HepG2 (cell line): ENCODE data around the gene REST. TPM values are rescaled to one million over a fixed set of nuclear protein-coding genes. Genes with fewer than 3 reads are reported as not detected.
A peak's percentile ranks its signal among the peaks of the same experiment; 100 is the strongest.

Experiments
- ARNTL ChIP-seq: sonication (generic); formaldehyde crosslinking; IDR thresholded peaks from 2 replicates; pipeline ENCODE4 v1.4.0; 2020; ENCODE audit warnings: mild to moderate bottlenecking, missing genetic modification reagents
- GABPA ChIP-seq, 2 experiments: IDR thresholded peaks; 2 replicates each; pipeline ENCODE4 v1.6.1; 2011 to 2016; ENCODE audit warnings: low read depth in 2 of 2, low read length in 1 of 2, missing biosample characterization in 1 of 2, missing genetic modification characterization in 1 of 2
- ISX ChIP-seq: sonication (generic); formaldehyde crosslinking; conservative IDR thresholded peaks from 2 replicates; pipeline ENCODE4 v1.5.0; 2020; ENCODE audit warnings: missing genetic modification reagents
- MAZ ChIP-seq, 2 experiments: sonication (generic) in 1 of 2; formaldehyde crosslinking in 1 of 2; IDR thresholded peaks; 2 replicates each; pipeline versions ENCODE4 v1.5.0 to v1.6.1; 2012 to 2020; ENCODE audit warnings: low read depth in 2 of 2, mild to moderate bottlenecking in 2 of 2, borderline replicate concordance in 1 of 2, improper control_type of control experiment in 1 of 2, low read length in 1 of 2, missing genetic modification reagents in 1 of 2, moderate library complexity in 1 of 2
- NCOA1 ChIP-seq: sonication (generic); formaldehyde crosslinking; IDR thresholded peaks from 2 replicates; pipeline ENCODE4 v1.9.0; 2021; ENCODE audit warnings: missing genetic modification reagents
- NCOR1 ChIP-seq: fragments of 200-600 bp; sonication (generic); IDR thresholded peaks from 2 replicates; pipeline ENCODE4 v1.7.0; 2017; ENCODE audit warnings: antibody characterized with exemption, low read length, borderline replicate concordance
- RAD51 ChIP-seq: fragments of 450-650 bp; IDR thresholded peaks from 2 replicates; pipeline ENCODE4 v1.6.1; 2016; ENCODE audit warnings: borderline replicate concordance
- RARA ChIP-seq: IDR thresholded peaks from 2 replicates; pipeline ENCODE4 v1.6.1; 2016; ENCODE audit warnings: missing genetic modification reagents, missing compliant biosample characterization
- RBM39 ChIP-seq: fragments of 200-400 bp; formaldehyde crosslinking; IDR thresholded peaks from one replicate; pipeline ENCODE4 v1.6.1; 2018; ENCODE audit warnings: antibody characterized with exemption, mild to moderate bottlenecking, low read depth, low read length; ENCODE audit not compliant: poor library complexity, severe bottlenecking
- RXRA ChIP-seq: sonication (generic); formaldehyde crosslinking; IDR thresholded peaks from 2 replicates; pipeline ENCODE4 v1.5.1; 2020; ENCODE audit warnings: missing genetic modification reagents
- TBP ChIP-seq: sonication (generic); formaldehyde crosslinking; IDR thresholded peaks from 2 replicates; pipeline ENCODE4 v1.5.0; 2020; ENCODE audit warnings: missing genetic modification reagents
- ZFY ChIP-seq: sonication (generic); formaldehyde crosslinking; IDR thresholded peaks from 2 replicates; pipeline ENCODE4 v1.4.0; 2020; ENCODE audit warnings: missing genetic modification reagents
- ZNF331 ChIP-seq: sonication (generic); formaldehyde crosslinking; IDR thresholded peaks from 2 replicates; pipeline ENCODE4 v1.4.0; 2020; ENCODE audit warnings: missing genetic modification reagents
- ZNF841 ChIP-seq: sonication (generic); formaldehyde crosslinking; IDR thresholded peaks from 2 replicates; pipeline ENCODE4 v1.8.1; 2023; ENCODE audit warnings: missing genetic modification reagents, borderline replicate concordance
- ZSCAN25 ChIP-seq: sonication (generic); formaldehyde crosslinking; IDR thresholded peaks from 2 replicates; pipeline ENCODE4 v1.8.0; 2022; ENCODE audit warnings: mild to moderate bottlenecking, missing genetic modification reagents
- polyA plus RNA-seq, 8 experiments: library from polyadenylated mRNA; depleted of rRNA in 3 of 8; stranded (reverse) in 7 of 8; unstranded in 1 of 8; fragments of >200 nt; fragmentation: Illumina TruSeq in 4 of 8; extraction: Trizol in 4 of 8; gene quantifications; 2 replicates each; pipeline versions ENCODE4 v1.2.1 to v1.2.3, GENCODE V29; 2011 to 2016; ENCODE audit warnings: low read depth in 4 of 8, missing spikeins in 1 of 8, mixed read lengths in 1 of 8; ENCODE audit not compliant: insufficient read depth in 1 of 8
- total RNA-seq, 5 experiments: library from RNA; depleted of rRNA; stranded (reverse); fragments of >200 nt; fragmentation: Illumina TruSeq; extraction: Trizol; gene quantifications; 2 replicates each; pipeline ENCODE4 v1.2.3, GENCODE V29; 2016; ENCODE audit warnings: low read depth in 1 of 5
- TF ChIP-seq, protein P1 (sequence below): sonication (generic); formaldehyde crosslinking; IDR thresholded peaks from 2 replicates; pipeline ENCODE4 v1.9.0; 2021; ENCODE audit warnings: missing genetic modification reagents, mild to moderate bottlenecking, borderline replicate concordance
- TF ChIP-seq, protein P2 (sequence below): sonication (generic); formaldehyde crosslinking; IDR thresholded peaks from 2 replicates; pipeline ENCODE4 v1.5.1; 2020; ENCODE audit warnings: mild to moderate bottlenecking, missing genetic modification reagents
- TF ChIP-seq, protein P3 (sequence below): sonication (generic); formaldehyde crosslinking; IDR thresholded peaks from 2 replicates; pipeline ENCODE4 v1.4.0; 2020; ENCODE audit warnings: missing genetic modification reagents

The REST gene
- total and polyA plus RNA-seq, 2 of the 13 experiments (the other 11 are each of a cell fraction or from before 2014, with no cell fraction given): 12.7 to 22.4 TPM

DNA sequence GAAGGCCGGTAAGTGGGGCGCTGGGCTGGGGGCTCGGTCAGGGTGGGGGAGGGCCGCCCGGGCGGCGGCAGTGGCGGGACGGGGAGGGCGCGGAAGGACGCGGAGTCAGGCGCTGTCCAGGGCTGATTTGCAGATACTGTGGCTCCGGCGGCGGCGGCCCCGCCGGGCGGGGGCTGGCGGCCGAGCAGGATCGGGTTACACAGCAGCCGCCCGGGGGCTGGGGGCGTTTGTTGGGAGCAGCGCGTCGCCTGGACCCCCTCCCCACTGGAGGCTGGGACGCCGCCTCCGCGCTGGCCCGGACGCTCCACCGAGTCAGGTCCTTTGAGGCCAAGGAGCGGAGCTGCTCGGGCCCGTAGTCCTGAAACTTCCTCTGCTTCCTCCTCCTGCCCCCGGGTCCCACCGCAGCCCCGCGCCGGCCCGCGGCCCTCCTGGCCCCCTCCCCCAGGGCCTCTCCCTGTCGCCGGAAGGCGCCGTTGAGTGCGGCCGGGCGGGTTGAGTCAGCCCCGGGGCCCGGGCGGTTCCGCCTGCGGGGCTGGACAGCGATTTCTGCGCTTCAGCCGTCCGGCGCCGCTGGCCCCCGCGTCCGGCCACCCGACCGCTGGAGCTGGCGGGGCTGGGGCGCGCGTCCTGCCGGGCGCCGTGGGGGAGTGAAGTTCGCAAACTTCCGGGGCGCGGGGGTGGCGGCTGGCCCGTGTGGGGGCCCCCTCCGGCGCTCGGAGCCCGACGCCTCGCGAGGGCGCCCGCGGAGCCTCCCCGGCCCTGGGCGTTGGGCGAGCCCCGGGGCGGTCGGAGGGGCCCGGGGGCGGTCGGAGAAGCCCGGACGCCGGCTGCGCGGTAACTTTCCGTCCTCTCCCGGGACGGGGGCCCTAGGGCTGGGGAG is 746 bp downstream of the REST start (continued):
- TF ChIP-seq MAZ (IDR thresholded peaks at IDR 0.05; ENCODE audit: borderline replicate concordance, low read depth, low read length): peak; percentile 65; the same call in 1 of the 2 replicates
- TF ChIP-seq MAZ (CRISPR knock-in tag; IDR thresholded peaks at IDR 0.05; ENCODE audit: low read depth): 0 out of 2 replicates have a peak, but pooled peaks have one; percentile 37
- TF ChIP-seq RAD51: no peak
- TF ChIP-seq ZNF841 (CRISPR knock-in tag): 0 out of 2 replicates have a peak, but pooled peaks have one; percentile 32
- no peak for TF ChIP-seq NCOA1
- TF ChIP-seq RARA (CRISPR knock-in tag): 0 out of 2 replicates have a peak, but pooled peaks have one; percentile 4
- TF ChIP-seq ZSCAN25 (CRISPR knock-in tag): no peak
- peak; percentile 60 for TF ChIP-seq ZFY
- TF ChIP-seq, protein P1, sequence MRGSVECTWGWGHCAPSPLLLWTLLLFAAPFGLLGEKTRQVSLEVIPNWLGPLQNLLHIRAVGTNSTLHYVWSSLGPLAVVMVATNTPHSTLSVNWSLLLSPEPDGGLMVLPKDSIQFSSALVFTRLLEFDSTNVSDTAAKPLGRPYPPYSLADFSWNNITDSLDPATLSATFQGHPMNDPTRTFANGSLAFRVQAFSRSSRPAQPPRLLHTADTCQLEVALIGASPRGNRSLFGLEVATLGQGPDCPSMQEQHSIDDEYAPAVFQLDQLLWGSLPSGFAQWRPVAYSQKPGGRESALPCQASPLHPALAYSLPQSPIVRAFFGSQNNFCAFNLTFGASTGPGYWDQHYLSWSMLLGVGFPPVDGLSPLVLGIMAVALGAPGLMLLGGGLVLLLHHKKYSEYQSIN: no peak
- peak; percentile 30 for TF ChIP-seq RBM39
- TF ChIP-seq ISX (CRISPR knock-in tag): no peak
- no peak for TF ChIP-seq NCOR1
- TF ChIP-seq TBP (CRISPR knock-in tag): no peak
- TF ChIP-seq GABPA (IDR thresholded peaks at IDR 0.05; ENCODE audit: low read depth, low read length): peak; percentile 52
- TF ChIP-seq GABPA (CRISPR knock-in tag; IDR thresholded peaks at IDR 0.05; ENCODE audit: low read depth): peak; percentile 39; the same call in 1 of the 2 replicates
- no peak for TF ChIP-seq ARNTL
- no peak for TF ChIP-seq ZNF331
- peak; percentile 42 for TF ChIP-seq RXRA (CRISPR knock-in tag)
- TF ChIP-seq, protein P2, sequence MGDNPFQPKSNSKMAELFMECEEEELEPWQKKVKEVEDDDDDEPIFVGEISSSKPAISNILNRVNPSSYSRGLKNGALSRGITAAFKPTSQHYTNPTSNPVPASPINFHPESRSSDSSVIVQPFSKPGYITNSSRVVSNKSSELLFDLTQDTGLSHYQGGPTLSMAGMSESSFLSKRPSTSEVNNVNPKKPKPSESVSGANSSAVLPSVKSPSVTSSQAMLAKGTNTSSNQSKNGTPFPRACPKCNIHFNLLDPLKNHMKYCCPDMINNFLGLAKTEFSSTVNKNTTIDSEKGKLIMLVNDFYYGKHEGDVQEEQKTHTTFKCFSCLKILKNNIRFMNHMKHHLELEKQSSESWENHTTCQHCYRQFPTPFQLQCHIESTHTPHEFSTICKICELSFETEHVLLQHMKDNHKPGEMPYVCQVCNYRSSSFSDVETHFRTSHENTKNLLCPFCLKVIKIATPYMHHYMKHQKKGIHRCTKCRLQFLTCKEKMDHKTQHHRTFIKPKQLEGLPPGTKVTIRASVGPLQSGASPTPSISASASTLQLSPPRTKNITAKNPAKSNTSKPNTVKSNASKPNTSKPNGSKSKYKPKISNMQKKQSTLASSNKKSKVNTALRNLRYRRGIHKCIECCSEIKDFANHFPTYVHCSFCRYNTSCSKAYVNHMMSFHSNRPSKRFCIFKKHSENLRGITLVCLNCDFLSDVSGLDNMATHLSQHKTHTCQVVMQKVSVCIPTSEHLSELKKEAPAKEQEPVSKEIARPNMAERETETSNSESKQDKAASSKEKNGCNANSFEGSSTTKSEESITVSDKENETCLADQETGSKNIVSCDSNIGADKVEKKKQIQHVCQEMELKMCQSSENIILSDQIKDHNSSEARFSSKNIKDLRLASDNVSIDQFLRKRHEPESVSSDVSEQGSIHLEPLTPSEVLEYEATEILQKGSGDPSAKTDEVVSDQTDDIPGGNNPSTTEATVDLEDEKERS (CRISPR knock-in tag): 0 out of 2 replicates have a peak, but pooled peaks have one; percentile 31
- TF ChIP-seq, protein P3, sequence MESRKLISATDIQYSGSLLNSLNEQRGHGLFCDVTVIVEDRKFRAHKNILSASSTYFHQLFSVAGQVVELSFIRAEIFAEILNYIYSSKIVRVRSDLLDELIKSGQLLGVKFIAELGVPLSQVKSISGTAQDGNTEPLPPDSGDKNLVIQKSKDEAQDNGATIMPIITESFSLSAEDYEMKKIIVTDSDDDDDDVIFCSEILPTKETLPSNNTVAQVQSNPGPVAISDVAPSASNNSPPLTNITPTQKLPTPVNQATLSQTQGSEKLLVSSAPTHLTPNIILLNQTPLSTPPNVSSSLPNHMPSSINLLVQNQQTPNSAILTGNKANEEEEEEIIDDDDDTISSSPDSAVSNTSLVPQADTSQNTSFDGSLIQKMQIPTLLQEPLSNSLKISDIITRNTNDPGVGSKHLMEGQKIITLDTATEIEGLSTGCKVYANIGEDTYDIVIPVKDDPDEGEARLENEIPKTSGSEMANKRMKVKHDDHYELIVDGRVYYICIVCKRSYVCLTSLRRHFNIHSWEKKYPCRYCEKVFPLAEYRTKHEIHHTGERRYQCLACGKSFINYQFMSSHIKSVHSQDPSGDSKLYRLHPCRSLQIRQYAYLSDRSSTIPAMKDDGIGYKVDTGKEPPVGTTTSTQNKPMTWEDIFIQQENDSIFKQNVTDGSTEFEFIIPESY (CRISPR knock-in tag): no peak
